ENCODE measurements around the gene TIGD4.

TIGD4 gene

GRCh38 chr4:152779513-152780266, at the start of gene TIGD4, which contains the start of gene ARFIP1:
Gene TIGD4, minus strand, starts transcription at chr4:152779730. Its CDS starts 8,726 bp downstream, at chr4:152771004.
Gene ARFIP1, plus strand, starts transcription at chr4:152779954. Its CDS starts 49,680 bp downstream, at chr4:152829634.
- DNase-seq (ENCODE audit: insufficient read length, low spot score) (peak; percentile 53), FAIRE-seq (peak; percentile 11)
- peak; percentile 47 for TF ChIP-seq CTCF (IDR thresholded peaks at IDR 0.05; ENCODE audit: insufficient read depth, missing control alignments)

- DNase-seq (ENCODE audit: insufficient read length, low spot score), result no peak
- no peak for TF ChIP-seq CTCF (IDR thresholded peaks at IDR 0.05; ENCODE audit: insufficient read depth, missing control alignments)
Measured at GRCh38 chr4:152828122-152828521, 48.6 kb upstream of the TIGD4 start.

GRCh38 chr4:152825336-152825735, 45.8 kb upstream of the TIGD4 start:
- DNase-seq (ENCODE audit: insufficient read length, low spot score) (no peak), FAIRE-seq (no peak)
- TF ChIP-seq CTCF (IDR thresholded peaks at IDR 0.05; ENCODE audit: insufficient read depth, missing control alignments), result no peak

More at GRCh38 chr4:152828122-152828521, 48.6 kb upstream of the TIGD4 start:
- FAIRE-seq, result no peak

GRCh38 chr4:152824561-152824960, 45.0 kb upstream of the TIGD4 start:
- no peak for TF ChIP-seq CTCF (IDR thresholded peaks at IDR 0.05; ENCODE audit: insufficient read depth, missing control alignments)
- DNase-seq (ENCODE audit: insufficient read length, low spot score), result no peak
- no peak for FAIRE-seq

- DNase-seq (ENCODE audit: insufficient read length, low spot score) (no peak), FAIRE-seq (no peak)
- TF ChIP-seq CTCF (IDR thresholded peaks at IDR 0.05; ENCODE audit: insufficient read depth, missing control alignments), result no peak
Measured at GRCh38 chr4:152822323-152822722, 42.8 kb upstream of the TIGD4 start.

- no peak for DNase-seq (ENCODE audit: insufficient read length, low spot score)
- no peak for TF ChIP-seq CTCF (IDR thresholded peaks at IDR 0.05; ENCODE audit: insufficient read depth, missing control alignments)
- no peak for FAIRE-seq
Measured at GRCh38 chr4:152820073-152820472, 40.5 kb upstream of the TIGD4 start.

- DNase-seq (ENCODE audit: insufficient read length, low spot score) (no peak), FAIRE-seq (no peak)
- no peak for TF ChIP-seq CTCF (IDR thresholded peaks at IDR 0.05; ENCODE audit: insufficient read depth, missing control alignments)
Measured at GRCh38 chr4:152819026-152819645, 39.6 kb upstream of the TIGD4 start.
